SK-N-SH treated with all-trans-retinoic acid at 6 μM for 48 hours (cell line): ENCODE measurements around the gene MEIKIN.

Experiments used
- ARNTL ChIP-seq: fragments of 450-650 bp; formaldehyde crosslinking; IDR thresholded peaks from 2 replicates; pipeline ENCODE4 v1.5.0; 2020; ENCODE audit warnings: low read depth, mild to moderate bottlenecking, moderate library complexity, borderline replicate concordance
- ZNF565 ChIP-seq: fragments of 450-650 bp; formaldehyde crosslinking; conservative IDR thresholded peaks from 2 replicates; pipeline ENCODE4 v1.5.0; 2020; ENCODE audit warnings: low read depth, mild to moderate bottlenecking, moderate library complexity

GRCh38 chr5:131857388-131857787 is 88.1 kb downstream of the MEIKIN start:
- TF ChIP-seq ZNF565 (CRISPR knock-in tag): no peak
- no peak for TF ChIP-seq ARNTL (CRISPR knock-in tag)
